WTC11 (cell line): ENCODE measurements around the gene SGPP2. TPM values are rescaled to one million over a fixed set of nuclear protein-coding genes. Genes with fewer than 3 reads are reported as not detected.

ENCODE experiments used
- ATAC-seq: fragments of 200-7000 bp; cut with Tn5 transposase; 2 replicates; pipeline ENCODE4 v1.10.0; 2021; ENCODE audit warnings: mild to moderate bottlenecking, moderate library complexity
- CTCF ChIA-PET: fragments of 300-600 bp; sonication (Branson Sonifier 250); formaldehyde crosslinking; loops from one replicate; lab custom pipeline; 2021; ENCODE audit warnings: antibody characterized with exemption; lab: Charles Lee
- POLR2A ChIA-PET: fragments of 350-600 bp; sonication (Branson Sonifier 250); formaldehyde crosslinking; loops from one replicate; lab custom pipeline; 2021; ENCODE audit warnings: antibody characterized with exemption; lab: Charles Lee
- DNase-seq: peaks from one replicate; pipeline ENCODE4 v3.0.0; 2021; ENCODE audit warnings: low spot score
- H3K27ac Mint-ChIP-seq: 2 replicates; pipeline ENCODE4 v1.8.0; 2021; ENCODE audit warnings: mixed read lengths
- H3K27me3 Mint-ChIP-seq: 2 replicates; pipeline ENCODE4 v1.8.0; 2021; ENCODE audit warnings: low read depth, mild to moderate bottlenecking, moderate library complexity, mixed read lengths
- H3K36me3 Mint-ChIP-seq: 2 replicates; pipeline ENCODE4 v1.8.0; 2021; ENCODE audit warnings: mixed read lengths
- H3K4me1 Mint-ChIP-seq: 2 replicates; pipeline ENCODE4 v1.8.0; 2022; ENCODE audit warnings: mixed read lengths
- H3K4me3 Mint-ChIP-seq: 2 replicates; pipeline ENCODE4 v1.8.0; 2021; ENCODE audit warnings: mild to moderate bottlenecking, moderate library complexity, mixed read lengths
- H3K9me3 Mint-ChIP-seq: 2 replicates; pipeline ENCODE4 v1.8.0; 2021; ENCODE audit warnings: mixed read lengths
- AFF4 ChIP-seq: sonication (generic); formaldehyde crosslinking; IDR thresholded peaks from 2 replicates; pipeline ENCODE4 v1.8.1; 2023; ENCODE audit warnings: mild to moderate bottlenecking, missing genetic modification reagents, borderline replicate concordance
- ATF1 ChIP-seq: sonication (generic); formaldehyde crosslinking; IDR thresholded peaks from 2 replicates; pipeline ENCODE4 v1.8.1; 2023; ENCODE audit warnings: mild to moderate bottlenecking, moderate library complexity, missing genetic modification reagents
- CTCF ChIP-seq: fragments of 200-600 bp; IDR thresholded peaks from 2 replicates; pipeline ENCODE4 v1.8.0; 2022; ENCODE audit warnings: antibody characterized with exemption
- ELF4 ChIP-seq: sonication (generic); formaldehyde crosslinking; IDR thresholded peaks from 2 replicates; pipeline ENCODE4 v1.8.1; 2022; ENCODE audit warnings: low read depth, mild to moderate bottlenecking, moderate library complexity, missing genetic modification reagents
- EMX1 ChIP-seq: fragments of 250-450 bp; sonication (Bioruptor Pico); IDR thresholded peaks from 2 replicates; pipeline ENCODE4 v1.8.0; 2021; ENCODE audit warnings: mild to moderate bottlenecking
- ERG ChIP-seq: fragments of 250-450 bp; sonication (Bioruptor Pico); IDR thresholded peaks from 2 replicates; pipeline ENCODE4 v1.8.0; 2021; ENCODE audit warnings: mild to moderate bottlenecking
- FOXK1 ChIP-seq: sonication (generic); formaldehyde crosslinking; IDR thresholded peaks from 2 replicates; pipeline ENCODE4 v1.8.0; 2022; ENCODE audit warnings: mild to moderate bottlenecking, moderate library complexity, missing genetic modification reagents
- GRHL2 ChIP-seq: fragments of 250-450 bp; sonication (Bioruptor Pico); IDR thresholded peaks from 2 replicates; pipeline ENCODE4 v1.8.0; 2022; ENCODE audit warnings: mild to moderate bottlenecking, moderate library complexity; ENCODE audit not compliant: insufficient replicate concordance, severe bottlenecking
- HMGA2 ChIP-seq: fragments of 250-450 bp; sonication (Bioruptor Pico); IDR thresholded peaks from 2 replicates; pipeline ENCODE4 v1.4.0; 2021; ENCODE audit warnings: mild to moderate bottlenecking, moderate library complexity
- IRF1 ChIP-seq: sonication (generic); formaldehyde crosslinking; IDR thresholded peaks from 2 replicates; pipeline ENCODE4 v1.8.0; 2023; ENCODE audit warnings: missing genetic modification reagents
- JUN ChIP-seq: sonication (generic); formaldehyde crosslinking; IDR thresholded peaks from 2 replicates; pipeline ENCODE4 v1.8.0; 2023; ENCODE audit warnings: mild to moderate bottlenecking, missing genetic modification reagents
- MXD4 ChIP-seq: fragments of 250-450 bp; sonication (Bioruptor Pico); IDR thresholded peaks from 2 replicates; pipeline ENCODE4 v1.8.0; 2021; ENCODE audit warnings: mild to moderate bottlenecking, moderate library complexity, borderline replicate concordance
- NFYB ChIP-seq: sonication (generic); formaldehyde crosslinking; conservative IDR thresholded peaks from 2 replicates; pipeline ENCODE4 v1.8.0; 2022; ENCODE audit warnings: low read depth, missing genetic modification reagents
- NR1H2 ChIP-seq: sonication (generic); formaldehyde crosslinking; IDR thresholded peaks from 2 replicates; pipeline ENCODE4 v1.9.0; 2021; ENCODE audit warnings: mild to moderate bottlenecking, moderate library complexity, missing genetic modification reagents
- TEAD1 ChIP-seq: sonication (generic); formaldehyde crosslinking; IDR thresholded peaks from 2 replicates; pipeline ENCODE4 v1.8.0; 2022; ENCODE audit warnings: mild to moderate bottlenecking, missing genetic modification reagents
- USF1 ChIP-seq: sonication (generic); formaldehyde crosslinking; IDR thresholded peaks from 2 replicates; pipeline ENCODE4 v1.8.0; 2022; ENCODE audit warnings: mild to moderate bottlenecking, missing genetic modification reagents
- ZNF396 ChIP-seq: fragments of 250-450 bp; sonication (Bioruptor Pico); IDR thresholded peaks from 2 replicates; pipeline ENCODE4 v1.8.0; 2021; ENCODE audit warnings: mild to moderate bottlenecking, moderate library complexity, borderline replicate concordance
- ZNF425 ChIP-seq: fragments of 250-450 bp; sonication (Bioruptor Pico); conservative IDR thresholded peaks from 2 replicates; pipeline ENCODE4 v1.9.0; 2021; ENCODE audit warnings: mild to moderate bottlenecking
- total RNA-seq: library from RNA; stranded (reverse); gene quantifications from 3 replicates; pipeline ENCODE4 v1.2.3, GENCODE V29; 2021

Gene SGPP2
- total RNA-seq, 1 experiment from 2014 or later, result 0.07 TPM

GRCh38 chr2:222523783-222524544, 99.6 kb downstream of the SGPP2 start (continued):
- no peak for TF ChIP-seq GRHL2 (CRISPR knock-in tag)

GRCh38 chr2:222525811-222526210, 101.5 kb downstream of the SGPP2 start:
- ATAC-seq, result no peak
- Mint-ChIP-seq H3K9me3 (peaks cover 4% of the 10 kb centered on the region), H3K4me1 (no peaks in the 10 kb centered on the region), H3K27me3 (peaks cover 4% of the 10 kb centered on the region; the same call in 1 of the 2 replicates), H3K4me3 (no peak overlapping the region), H3K36me3 (no peaks in the 10 kb centered on the region), H3K27ac (no peak overlapping the region)
- ChIA-PET POLR2A (no interaction called here), CTCF (no interaction called here)
- no peak for DNase-seq
- TF ChIP-seq ATF1 (CRISPR knock-in tag), result no peak

GRCh38 chr2:222526480-222527277, 102.3 kb downstream of the SGPP2 start:
- H3K4me1 Mint-ChIP-seq, result no peaks in the 10 kb centered on the region
- DNase-seq (no peak), ATAC-seq (no peak)
- no peaks in the 10 kb centered on the region for H3K36me3 Mint-ChIP-seq
- CTCF ChIA-PET, result no interaction called here
- no peak for TF ChIP-seq ERG (CRISPR knock-in tag)
- TF ChIP-seq ELF4, result no peak
- no peak for TF ChIP-seq FOXK1 (CRISPR knock-in tag)
- H3K4me3 Mint-ChIP-seq, result no peak overlapping the region
- no peak overlapping the region for H3K27ac Mint-ChIP-seq
- peaks cover 4% of the 10 kb centered on the region for H3K9me3 Mint-ChIP-seq
- H3K27me3 Mint-ChIP-seq, result no peaks in the 10 kb centered on the region
- POLR2A ChIA-PET, result no interaction called here

GRCh38 chr2:222532315-222532714, 108.0 kb downstream of the SGPP2 start:
- H3K36me3 Mint-ChIP-seq, result no peaks in the 10 kb centered on the region
- ChIA-PET POLR2A (no interaction called here), CTCF (no interaction called here)
- H3K9me3 Mint-ChIP-seq, result no peaks in the 10 kb centered on the region
- H3K4me1 Mint-ChIP-seq, result no peaks in the 10 kb centered on the region
- no peak overlapping the region for H3K4me3 Mint-ChIP-seq
- no peaks in the 10 kb centered on the region; the same call in 1 of the 2 replicates for H3K27me3 Mint-ChIP-seq
- ATAC-seq (no peak), DNase-seq (no peak)
- H3K27ac Mint-ChIP-seq, result no peak overlapping the region
- TF ChIP-seq ZNF425 (CRISPR knock-in tag), result no peak
- no peak for TF ChIP-seq NR1H2 (CRISPR knock-in tag)
- TF ChIP-seq TEAD1 (CRISPR knock-in tag), result no peak
- no peak for TF ChIP-seq JUN (CRISPR knock-in tag)
- TF ChIP-seq USF1 (CRISPR knock-in tag), result no peak
- no peak for TF ChIP-seq NFYB
- no peak for TF ChIP-seq MXD4 (CRISPR knock-in tag)
- TF ChIP-seq CTCF, result no peak
- no peak for TF ChIP-seq HMGA2
- no peak for TF ChIP-seq AFF4 (CRISPR knock-in tag)
- no peak for TF ChIP-seq ZNF396 (CRISPR knock-in tag)
- no peak for TF ChIP-seq EMX1 (CRISPR knock-in tag)
- no peak for TF ChIP-seq IRF1 (CRISPR knock-in tag)
